CD4-positive, alpha-beta T cell treated with Interleukin-6 at 100 ng/mL for 8 hours (primary cell): ENCODE measurements around the gene SMG6.

Experiments
- DNase-seq: peaks from one replicate; pipeline ENCODE4 v3.0.0-alpha.2; 2020; ENCODE audit warnings: mixed read lengths, low spot score

SMG6 gene

GRCh38 chr17:2060385-2060658, 243.3 kb downstream of the SMG6 start:
- no peak for DNase-seq

DNA sequence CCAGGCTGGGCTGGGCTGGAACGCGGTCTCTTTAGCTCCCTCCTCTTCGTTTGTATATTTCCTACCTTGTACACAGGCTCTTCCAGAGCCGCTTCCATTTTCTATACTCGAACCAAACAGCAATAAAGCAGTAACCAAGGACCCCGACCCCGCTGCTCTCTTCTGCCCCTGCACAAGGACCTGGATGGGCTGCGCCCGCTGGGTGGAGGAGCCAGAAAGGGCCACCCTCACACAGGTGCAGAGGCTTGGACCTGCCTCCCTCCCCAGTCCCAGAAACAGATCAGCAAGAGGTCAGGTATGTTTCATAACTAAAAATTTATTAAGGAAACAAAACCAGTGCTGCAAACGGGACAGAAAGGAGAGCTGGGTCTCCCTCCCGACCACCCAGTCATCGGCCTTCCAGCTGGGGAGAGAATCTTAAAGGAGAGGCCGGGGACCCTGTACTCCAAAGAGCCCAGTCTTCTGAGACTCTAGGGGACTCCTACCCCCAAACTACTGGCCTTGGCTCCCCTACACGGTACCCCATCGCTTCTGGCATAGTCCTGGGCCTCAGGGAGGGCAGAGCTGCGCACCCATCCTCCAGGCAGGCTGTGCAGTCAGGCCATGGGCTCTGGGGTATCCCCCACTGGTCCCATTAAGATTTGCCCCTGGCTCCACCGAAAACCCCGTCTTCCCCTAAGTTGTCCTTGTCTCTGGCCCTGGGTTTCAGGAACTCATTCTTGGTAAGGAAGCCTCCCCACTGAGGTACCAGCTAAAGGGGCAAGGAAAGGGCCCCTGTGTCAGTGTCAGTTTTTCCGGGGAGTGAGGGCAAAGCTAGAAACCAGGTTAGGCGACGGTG, 243.8 kb downstream of the SMG6 start:
- DNase-seq, result no peak

GRCh38 chr17:2058586-2059546, 244.7 kb downstream of the SMG6 start:
- peak; percentile 40 for DNase-seq

- no peak for DNase-seq
These were observed 245.6 kb downstream of the SMG6 start for GRCh38 chr17:2057760-2058585.

- no peak for DNase-seq
These were observed 246.3 kb downstream of the SMG6 start for GRCh38 chr17:2057175-2057759.

GRCh38 chr17:2056206-2057174, 247.1 kb downstream of the SMG6 start:
- peak; percentile 48 for DNase-seq

DNA sequence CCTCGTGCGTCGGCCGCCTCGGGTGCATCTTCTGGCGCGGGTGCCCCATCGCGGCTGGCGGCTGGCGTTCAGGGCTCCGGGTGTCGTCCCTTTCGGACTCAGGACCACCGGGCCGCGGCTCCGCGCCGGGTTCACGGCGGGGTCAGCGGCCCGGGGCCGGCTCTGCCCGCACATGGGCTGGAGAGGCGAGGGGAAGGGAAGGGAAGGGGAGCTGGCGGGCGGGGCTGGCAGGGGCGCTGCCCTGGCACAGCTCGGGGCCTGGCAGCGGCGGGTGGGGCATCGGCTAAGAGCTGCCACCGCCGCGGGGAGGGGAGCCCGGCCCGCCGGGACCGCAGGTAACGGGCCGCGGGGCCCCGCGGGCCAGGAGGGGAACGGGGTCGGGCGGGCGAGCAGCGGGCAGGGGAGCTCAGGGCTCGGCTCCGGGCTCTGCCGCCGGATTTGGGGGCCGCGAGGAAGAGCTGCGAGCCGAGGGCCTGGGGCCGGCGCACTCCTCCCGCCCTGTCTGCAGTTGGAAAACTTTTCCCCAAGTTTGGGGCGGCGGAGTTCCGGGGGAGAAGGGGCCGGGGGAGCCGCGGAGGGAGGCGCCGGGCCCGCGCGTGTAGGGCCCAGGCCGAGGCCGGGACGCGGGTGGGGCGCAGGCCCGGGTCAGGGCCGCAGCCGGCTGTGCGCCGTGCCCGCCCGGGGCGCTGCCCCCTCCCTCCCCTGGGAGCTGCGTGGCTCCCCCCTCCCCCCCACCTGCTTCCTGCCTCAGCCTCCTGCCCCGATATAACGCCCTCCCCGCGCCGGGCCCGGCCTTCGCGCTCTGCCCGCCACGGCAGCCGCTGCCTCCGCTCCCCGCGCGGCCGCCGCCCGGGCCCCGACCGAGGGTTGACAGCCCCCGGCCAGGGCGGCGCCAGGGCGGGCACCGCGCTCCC, 248.0 kb downstream of the SMG6 start:
- peak; percentile 29 for DNase-seq

DNA sequence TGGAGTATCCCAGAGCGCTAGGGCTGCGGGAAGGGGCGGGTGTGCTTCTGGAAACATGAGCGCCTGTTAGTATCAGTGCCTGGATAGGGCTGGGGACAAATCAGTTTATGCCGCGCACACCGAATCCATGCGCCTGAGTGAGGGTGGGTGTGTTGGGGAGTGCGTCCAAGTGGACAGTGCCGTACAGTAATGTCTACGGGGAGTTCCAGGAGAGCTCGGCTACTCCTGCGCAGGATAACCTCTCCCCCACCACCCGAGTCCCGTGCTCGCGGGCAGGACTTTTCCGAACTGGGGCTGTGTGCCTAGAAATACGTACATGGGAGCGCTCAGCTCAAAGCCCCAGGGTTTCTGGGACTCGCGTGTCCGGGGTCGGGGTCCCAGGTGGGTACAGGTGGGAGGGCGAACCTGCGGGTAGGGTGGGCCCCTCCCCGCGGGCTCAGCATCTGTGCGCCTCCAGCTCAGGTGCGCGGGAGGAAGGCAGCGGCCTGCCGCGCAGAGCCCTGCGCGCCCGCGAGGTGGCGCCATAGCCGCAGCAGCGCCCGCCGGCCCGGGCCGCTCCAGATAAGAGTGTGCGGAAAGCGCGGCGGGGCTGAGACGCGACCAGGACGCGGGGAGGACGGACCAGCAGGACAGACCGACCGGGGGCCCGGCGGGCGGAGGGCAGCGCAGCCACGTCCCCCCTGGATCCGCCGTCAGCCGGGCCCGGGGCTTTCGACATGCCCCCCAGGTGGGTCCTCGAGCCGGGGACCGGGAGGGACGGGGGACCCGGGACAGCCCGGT, 248.9 kb downstream of the SMG6 start, which contains the start of gene HIC1:
TSS of gene HIC1 (plus strand) at position 592 of the 780 bp plus-strand sequence. CDS start 1,588 bp downstream, outside the sequence.
- peak; percentile 68 for DNase-seq

DNA sequence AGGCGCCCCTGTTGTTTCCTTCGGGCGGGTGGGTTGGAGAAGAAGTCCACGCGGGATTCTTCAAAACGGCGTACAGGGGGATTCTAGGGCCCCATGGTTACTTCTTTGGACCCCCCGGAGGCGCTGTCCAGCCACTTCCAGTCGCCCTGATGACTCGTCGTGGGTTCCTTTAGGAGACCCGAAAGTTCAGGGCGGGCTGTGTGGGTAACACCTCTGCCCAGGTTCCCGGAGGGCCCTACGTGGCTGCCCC, 249.4 kb downstream of the SMG6 start:
- no peak for DNase-seq

DNA sequence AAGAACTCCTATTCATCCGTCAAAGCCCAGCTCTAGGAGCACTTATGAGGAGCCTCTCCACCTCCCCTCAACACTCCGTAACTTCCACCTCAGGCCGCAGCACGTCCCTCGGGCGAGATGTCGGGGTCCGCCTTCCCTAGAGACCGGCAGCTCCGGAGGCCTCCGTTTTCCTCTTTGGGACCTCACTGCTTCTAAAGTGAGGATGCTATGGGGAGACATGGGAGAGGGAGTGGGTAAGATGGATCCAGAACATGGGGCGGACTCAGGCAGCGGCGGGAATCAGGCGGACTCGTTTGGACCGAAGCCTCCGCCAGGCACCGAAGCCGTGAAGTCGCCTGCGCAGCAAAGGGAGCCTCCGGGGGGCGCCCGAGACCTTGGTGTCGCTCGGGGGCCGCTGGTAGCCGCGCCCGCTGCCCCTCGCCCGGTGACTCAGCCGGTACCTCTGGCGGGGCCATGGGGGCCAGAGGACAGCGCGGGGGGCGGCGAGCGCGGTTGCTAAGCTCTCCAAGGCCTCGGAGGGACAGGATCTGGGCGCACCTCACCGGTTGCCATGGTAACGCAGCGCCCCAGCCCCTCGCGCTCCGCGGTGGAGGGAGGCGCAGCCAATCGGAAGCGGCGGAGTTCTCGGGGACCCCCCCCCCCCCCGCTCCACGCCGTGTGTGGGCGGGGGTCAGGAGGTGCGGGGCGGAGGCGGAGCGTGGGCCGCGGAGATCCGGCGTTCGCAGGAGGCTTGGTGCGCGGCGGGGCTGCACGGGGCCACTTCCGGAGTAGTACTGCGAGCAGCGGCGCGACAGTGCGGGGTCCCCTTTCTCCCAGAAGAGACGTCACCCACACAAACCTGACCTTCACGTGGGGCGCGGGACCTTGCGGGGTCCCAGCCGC, 250.0 kb downstream of the SMG6 start:
- peak; percentile 68 for DNase-seq

- no peak for DNase-seq
These were observed 251.5 kb downstream of the SMG6 start for GRCh38 chr17:2051933-2052559.

DNA sequence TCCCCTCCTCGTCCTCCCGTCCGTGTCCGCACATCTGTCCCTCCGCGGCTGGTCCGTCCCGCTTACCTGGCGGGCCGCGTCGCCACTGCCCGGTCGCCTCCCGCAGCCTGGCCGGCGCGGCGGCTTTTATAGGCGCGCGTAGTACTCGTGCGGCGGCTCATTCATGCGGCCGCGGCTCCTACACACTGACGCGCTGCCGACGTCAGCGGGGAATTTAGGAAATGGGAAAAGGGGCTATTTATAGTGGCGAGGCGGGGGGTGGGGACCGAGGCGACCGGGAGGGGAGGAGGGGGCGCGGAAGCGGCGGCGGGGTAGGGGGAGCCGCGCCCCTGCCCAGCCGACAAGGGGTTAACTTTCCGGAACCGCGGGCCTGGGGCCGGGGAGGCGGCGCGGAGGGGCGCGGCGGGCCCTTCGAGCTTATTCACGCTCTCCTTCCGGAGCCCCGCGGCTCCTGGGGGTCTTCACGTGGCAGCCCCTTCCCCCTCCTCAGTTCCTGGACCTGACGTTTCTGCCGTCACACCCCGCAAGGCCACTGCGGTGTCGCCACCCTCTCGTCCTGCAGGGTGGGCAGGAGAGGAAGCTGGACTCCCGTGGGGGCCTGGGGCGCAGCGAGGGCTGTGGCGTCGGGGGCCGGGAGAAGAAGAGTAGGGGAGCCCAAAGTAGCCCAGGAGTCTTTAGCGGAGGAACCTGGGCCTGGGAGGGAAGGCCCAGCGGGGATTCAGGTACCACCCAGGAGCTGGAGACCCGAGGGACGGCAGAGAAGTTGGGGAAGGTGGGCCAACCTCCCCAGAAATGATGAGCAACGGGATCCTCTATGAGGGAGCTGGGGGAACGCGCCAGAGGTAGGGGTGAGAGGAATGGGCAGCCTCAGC, 252.3 kb downstream of the SMG6 start:
- DNase-seq, result no peak

DNA sequence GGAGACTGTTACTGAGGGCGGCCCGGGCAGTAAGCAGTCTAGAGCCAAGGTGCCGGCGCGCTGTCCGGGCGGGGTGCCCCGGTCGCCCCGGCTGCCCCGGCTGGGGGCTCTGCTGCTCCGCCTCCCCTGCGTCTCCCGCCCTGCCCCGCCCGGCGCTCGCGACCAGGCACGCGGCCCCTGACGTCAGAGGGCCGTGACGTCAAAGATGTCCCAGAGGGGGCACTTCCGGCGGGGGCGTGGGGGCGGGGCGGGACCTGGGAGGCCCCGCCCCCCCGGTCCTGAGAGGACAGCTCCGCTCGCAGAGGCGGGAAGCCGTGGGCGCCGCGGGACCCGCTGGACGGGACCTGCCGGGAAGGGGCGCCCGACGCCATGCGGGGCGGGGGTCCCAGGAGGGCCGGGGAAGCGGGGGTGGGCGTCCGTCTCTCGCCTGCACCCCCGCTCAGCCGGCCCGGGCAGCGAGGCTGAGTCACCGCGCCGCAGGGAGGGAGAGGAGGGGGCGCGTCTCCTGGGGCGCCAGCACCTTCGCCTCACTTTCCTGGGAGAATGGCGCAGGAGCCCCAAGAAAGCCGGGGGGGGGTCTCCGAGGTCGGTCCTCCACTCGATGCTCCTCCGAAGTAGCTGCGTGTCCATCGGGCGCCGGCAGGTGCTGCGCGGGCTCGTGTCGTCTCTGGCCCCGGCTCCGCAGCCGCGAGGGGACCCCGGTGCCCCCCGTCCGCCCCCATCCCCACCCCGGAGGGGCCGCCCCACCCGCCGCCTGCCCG, 253.1 kb downstream of the SMG6 start:
- DNase-seq, result peak; percentile 52

GRCh38 chr17:2049333-2050299, 254.0 kb downstream of the SMG6 start:
- DNase-seq, result peak; percentile 82
